Thyroid gland (tissue), 4 donors: Measurements from ENCODE around the gene ROCK2.

Experiments
- CTCF ChIP-seq, 6 experiments: fragments of 200-600 bp in 3 of 6; fragments of 450-650 bp in 3 of 6; sonication (generic) in 3 of 6; IDR thresholded peaks; one replicate each; pipeline ENCODE4 v1.5.1; 2016 to 2019; ENCODE audit warnings: antibody characterized with exemption in 6 of 6, mild to moderate bottlenecking in 2 of 6, inconsistent platforms in 1 of 6, moderate library complexity in 1 of 6
- POLR2A ChIP-seq, 2 donors: fragments of 450-650 bp; IDR thresholded peaks; one replicate each; pipeline ENCODE4 v1.6.1; 2017; ENCODE audit warnings: antibody characterized with exemption in 2 of 2, mild to moderate bottlenecking in 2 of 2, moderate library complexity in 1 of 2

GRCh38 chr2:11237122-11237521 is 107.3 kb downstream of the ROCK2 start:
- no peak for TF ChIP-seq CTCF (IDR thresholded peaks at IDR 0.05)
- no peak for TF ChIP-seq POLR2A (IDR thresholded peaks at IDR 0.05)
